Fibroblast of skin of abdomen (primary cell): ENCODE measurements around the gene PTPRM.
A peak's percentile ranks its signal among the peaks of the same experiment; 100 is the strongest.

ENCODE experiments used
- DNase-seq: peaks from one replicate; pipeline ENCODE4 v3.0.0-alpha.2; 2013

The PTPRM gene

GRCh38 chr18:7812431-7813063, 245.4 kb downstream of the PTPRM start:
- DNase-seq = peak; percentile 88

GRCh38 chr18:7813131-7813530, 246.0 kb downstream of the PTPRM start:
- DNase-seq = no peak

- no peak for DNase-seq
These were observed 247.7 kb downstream of the PTPRM start for GRCh38 chr18:7814754-7815315.

GRCh38 chr18:7815787-7816186, 248.7 kb downstream of the PTPRM start:
- DNase-seq = no peak

- peak; percentile 44 for DNase-seq
These were observed 250.6 kb downstream of the PTPRM start for GRCh38 chr18:7817575-7818230.

- DNase-seq = no peak
These were observed 254.7 kb downstream of the PTPRM start for GRCh38 chr18:7821784-7822183.

GRCh38 chr18:7822435-7823331, 255.6 kb downstream of the PTPRM start:
- DNase-seq = no peak

- no peak for DNase-seq
These were observed 257.9 kb downstream of the PTPRM start for GRCh38 chr18:7824970-7825369.

- no peak for DNase-seq
These were observed 263.4 kb downstream of the PTPRM start for GRCh38 chr18:7830468-7830867.

- DNase-seq = no peak
These were observed 272.4 kb downstream of the PTPRM start for GRCh38 chr18:7839548-7839947.

GRCh38 chr18:7840411-7840810, 273.3 kb downstream of the PTPRM start:
- no peak for DNase-seq

GRCh38 chr18:7844017-7844416, 276.9 kb downstream of the PTPRM start:
- DNase-seq = peak; percentile 11

- peak; percentile 16 for DNase-seq
These were observed 277.3 kb downstream of the PTPRM start for GRCh38 chr18:7844418-7844817.

- DNase-seq = no peak
These were observed 279.2 kb downstream of the PTPRM start for GRCh38 chr18:7846335-7846734.

GRCh38 chr18:7847357-7848053, 280.4 kb downstream of the PTPRM start:
- no peak for DNase-seq

- no peak for DNase-seq
These were observed 280.9 kb downstream of the PTPRM start for GRCh38 chr18:7848054-7848412.

GRCh38 chr18:7850446-7850845, 283.3 kb downstream of the PTPRM start:
- DNase-seq = no peak

- DNase-seq = no peak
These were observed 287.9 kb downstream of the PTPRM start for GRCh38 chr18:7855028-7855427.

GRCh38 chr18:7855671-7856070, 288.6 kb downstream of the PTPRM start:
- DNase-seq = no peak

GRCh38 chr18:7856116-7856515, 289.0 kb downstream of the PTPRM start:
- no peak for DNase-seq

GRCh38 chr18:7856733-7857132, 289.6 kb downstream of the PTPRM start:
- peak; percentile 9 for DNase-seq

GRCh38 chr18:7857562-7857961, 290.4 kb downstream of the PTPRM start:
- no peak for DNase-seq

GRCh38 chr18:7859122-7859521, 292.0 kb downstream of the PTPRM start:
- no peak for DNase-seq
